GM23248 (cell line): Measurements from ENCODE around the gene LURAP1L.

Source experiments
- EZH2 ChIP-seq: fragments of 200-600 bp; sonication (generic); IDR thresholded peaks from 2 replicates; pipeline ENCODE4 v1.6.1; 2018; ENCODE audit warnings: antibody characterized with exemption, mild to moderate bottlenecking; ENCODE audit not compliant: insufficient read depth, poor library complexity, severe bottlenecking
- EZH2phosphoT487 ChIP-seq: fragments of 200-600 bp; sonication (generic); IDR thresholded peaks from 2 replicates; pipeline ENCODE4 v1.6.1; 2018; ENCODE audit warnings: antibody characterized with exemption, moderate library complexity, mild to moderate bottlenecking, low read depth; ENCODE audit not compliant: insufficient read depth

GRCh38 chr9:12833701-12834100 lies 58.9 kb downstream of the LURAP1L start:
- TF ChIP-seq EZH2 (no peak), EZH2phosphoT487 (no peak)
